ENCODE measurements around the gene TP53BP1.
A peak's percentile ranks its signal among the peaks of the same experiment; 100 is the strongest.

Gene TP53BP1

DNA sequence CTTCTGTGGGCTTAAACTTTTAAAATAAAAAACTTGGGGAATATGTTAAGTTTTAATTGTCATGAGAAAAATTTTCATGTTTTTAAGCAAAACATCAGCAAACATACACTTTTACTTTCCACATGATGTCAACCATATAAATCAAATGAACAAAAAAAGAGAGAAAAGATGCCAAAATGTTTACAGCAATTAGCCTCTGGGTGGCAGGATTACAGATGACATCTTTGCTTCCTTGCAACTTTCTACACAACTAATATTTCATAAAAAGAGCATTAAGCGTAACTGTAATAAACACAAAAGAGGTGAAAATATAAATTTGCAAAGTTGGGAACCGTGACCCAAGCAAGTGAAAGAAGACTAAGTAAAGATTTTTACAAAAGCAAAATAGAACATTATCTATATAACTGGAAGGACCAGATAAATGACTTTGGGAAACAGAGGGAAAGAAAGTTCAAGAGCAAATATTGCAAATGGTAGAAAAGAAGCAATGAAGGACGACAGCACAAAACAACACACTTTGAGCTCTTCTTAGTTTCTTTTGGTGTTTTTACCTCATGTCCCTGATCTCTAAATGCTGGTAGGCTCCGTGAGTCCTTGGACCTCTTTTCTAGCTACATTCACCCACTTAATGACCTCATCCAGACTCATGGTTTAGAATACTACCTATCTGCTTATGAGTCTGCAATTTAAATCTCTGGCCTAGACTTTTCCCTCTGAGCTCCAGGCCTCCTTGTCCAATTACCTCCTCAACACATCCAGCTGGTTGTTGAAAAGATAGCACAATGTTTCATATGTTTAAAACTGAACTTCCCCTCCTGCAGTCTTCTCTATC, 9.4 kb downstream of the TP53BP1 start:
- H3K9ac ChIP-seq (ENCODE audit: low read length): no peak overlapping the region
- no peak overlapping the region for H3K27ac ChIP-seq (ENCODE audit: low read depth, low read length)
- no peaks in the 10 kb centered on the region for H3K9me3 ChIP-seq (ENCODE audit: low read length)
- H3K4me3 ChIP-seq (ENCODE audit: low read depth in 1 of 2, low read length in 2 of 2): no peak overlapping the region
- no peaks in the 10 kb centered on the region for H3K4me1 ChIP-seq (ENCODE audit: insufficient read depth, low read length)
- no peaks in the 10 kb centered on the region for H3K27me3 ChIP-seq (ENCODE audit: control insufficient read depth in 1 of 2, insufficient read depth in 2 of 2, low read length in 2 of 2)
- H3K36me3 ChIP-seq (ENCODE audit: insufficient read depth, low read length): peaks cover 43% of the 10 kb centered on the region

DNA sequence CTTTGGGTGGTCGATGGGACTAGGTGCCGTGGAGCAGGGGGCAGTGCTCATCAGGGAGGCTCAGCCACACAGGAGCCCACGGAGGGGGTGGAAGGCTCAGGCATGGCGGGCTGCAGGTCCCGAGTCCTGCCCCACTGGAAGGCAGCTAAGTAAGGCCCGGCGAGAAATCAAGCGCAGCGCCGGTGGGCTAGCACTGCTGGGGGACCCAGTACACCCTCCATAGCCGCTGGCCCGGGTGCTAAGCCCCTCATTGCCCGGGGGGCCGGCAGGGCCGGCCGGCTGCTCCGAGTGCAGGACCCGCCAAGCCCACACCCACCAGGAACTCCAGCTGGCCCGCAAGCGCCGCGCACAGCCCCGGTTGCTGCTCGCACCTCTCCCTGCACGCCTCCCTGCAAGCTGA, 19.1 kb downstream of the TP53BP1 start:
- no peak overlapping the region for H3K4me3 ChIP-seq (ENCODE audit: low read depth in 1 of 2, low read length in 2 of 2)
- H3K36me3 ChIP-seq (ENCODE audit: insufficient read depth, low read length): peaks cover 72% of the 10 kb centered on the region
- H3K27me3 ChIP-seq (ENCODE audit: control insufficient read depth in 1 of 2, insufficient read depth in 2 of 2, low read length in 2 of 2): no peaks in the 10 kb centered on the region
- no peaks in the 10 kb centered on the region for H3K4me1 ChIP-seq (ENCODE audit: insufficient read depth, low read length)
- no peaks in the 10 kb centered on the region for H3K9me3 ChIP-seq (ENCODE audit: low read length)
- no peak overlapping the region for H3K9ac ChIP-seq (ENCODE audit: low read length)
- no peak overlapping the region for H3K27ac ChIP-seq (ENCODE audit: low read depth, low read length)

DNA sequence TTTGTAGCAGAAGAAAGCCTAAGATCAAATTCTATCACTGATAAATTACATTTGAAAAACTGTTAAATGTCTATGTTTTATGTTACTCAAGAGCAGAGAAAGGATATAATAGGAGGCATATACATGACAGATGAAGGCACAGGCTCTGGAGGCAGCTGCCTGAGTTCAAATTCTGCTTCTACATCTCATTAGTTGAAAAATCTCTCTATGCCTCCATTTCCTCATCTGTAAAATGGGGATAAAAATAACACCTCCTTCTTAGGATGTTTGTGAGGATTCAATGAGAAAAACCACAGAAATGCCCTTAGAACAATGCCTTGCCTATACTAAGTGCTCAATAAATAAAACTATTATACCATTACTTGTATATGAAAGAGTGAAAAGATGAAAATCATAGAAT, 21.0 kb downstream of the TP53BP1 start:
- no peaks in the 10 kb centered on the region for H3K9me3 ChIP-seq (ENCODE audit: low read length)
- no peaks in the 10 kb centered on the region for H3K4me1 ChIP-seq (ENCODE audit: insufficient read depth, low read length)
- no peak overlapping the region for H3K9ac ChIP-seq (ENCODE audit: low read length)
- H3K36me3 ChIP-seq (ENCODE audit: insufficient read depth, low read length): peaks cover 65% of the 10 kb centered on the region
- no peak overlapping the region for H3K27ac ChIP-seq (ENCODE audit: low read depth, low read length)
- H3K27me3 ChIP-seq (ENCODE audit: control insufficient read depth in 1 of 2, insufficient read depth in 2 of 2, low read length in 2 of 2): no peaks in the 10 kb centered on the region
- H3K4me3 ChIP-seq (ENCODE audit: low read depth in 1 of 2, low read length in 2 of 2): no peak overlapping the region

DNA sequence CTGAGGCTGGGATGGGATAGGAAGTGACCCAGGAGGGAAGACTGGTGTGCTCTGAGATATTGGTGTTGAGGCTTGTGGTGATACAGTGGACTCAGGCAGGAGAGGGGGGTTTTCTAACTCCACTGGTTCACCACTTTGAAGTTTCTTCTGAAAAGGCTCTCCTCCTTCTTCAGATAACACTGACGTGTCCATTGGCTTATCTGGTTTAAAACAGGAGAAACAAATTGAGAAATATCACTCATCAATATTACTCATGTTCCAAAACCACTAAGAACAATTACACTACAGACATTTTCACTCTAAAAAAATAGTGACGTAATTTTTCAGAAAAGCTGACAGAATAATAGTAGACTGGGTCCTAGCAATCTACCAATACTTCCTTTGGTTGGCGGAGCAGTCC, 23.1 kb downstream of the TP53BP1 start:
- peaks cover 53% of the 10 kb centered on the region for H3K36me3 ChIP-seq (ENCODE audit: insufficient read depth, low read length)
- H3K9ac ChIP-seq (ENCODE audit: low read length): no peak overlapping the region
- no peaks in the 10 kb centered on the region for H3K9me3 ChIP-seq (ENCODE audit: low read length)
- no peaks in the 10 kb centered on the region for H3K4me1 ChIP-seq (ENCODE audit: insufficient read depth, low read length)
- no peak overlapping the region for H3K4me3 ChIP-seq (ENCODE audit: low read depth in 1 of 2, low read length in 2 of 2)
- H3K27me3 ChIP-seq (ENCODE audit: control insufficient read depth in 1 of 2, insufficient read depth in 2 of 2, low read length in 2 of 2): no peaks in the 10 kb centered on the region
- H3K27ac ChIP-seq (ENCODE audit: low read depth, low read length): no peak overlapping the region

DNA sequence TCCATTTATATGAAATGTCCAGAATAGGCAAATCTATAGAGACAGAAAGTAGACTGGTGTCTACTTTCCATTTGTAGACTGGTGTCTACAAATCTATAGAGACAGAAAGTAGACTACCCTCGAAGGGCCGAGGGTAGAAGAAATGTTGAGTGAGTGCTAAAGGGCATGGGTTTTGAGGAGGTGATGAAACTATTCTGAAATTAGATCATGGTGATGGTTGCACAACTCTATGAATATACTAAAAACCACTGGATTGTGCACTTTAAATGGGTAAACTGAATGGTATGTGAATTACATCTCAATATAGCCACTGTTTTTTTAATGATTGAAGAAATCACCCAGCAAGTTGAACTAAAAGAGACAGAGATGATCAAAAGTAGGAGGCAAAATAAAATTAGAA, 27.9 kb downstream of the TP53BP1 start:
- peaks cover 45% of the 10 kb centered on the region for H3K36me3 ChIP-seq (ENCODE audit: insufficient read depth, low read length)
- H3K9me3 ChIP-seq (ENCODE audit: low read length): no peaks in the 10 kb centered on the region
- no peak overlapping the region for H3K9ac ChIP-seq (ENCODE audit: low read length)
- no peak overlapping the region for H3K27ac ChIP-seq (ENCODE audit: low read depth, low read length)
- no peak overlapping the region for H3K4me3 ChIP-seq (ENCODE audit: low read depth in 1 of 2, low read length in 2 of 2)
- H3K27me3 ChIP-seq (ENCODE audit: control insufficient read depth in 1 of 2, insufficient read depth in 2 of 2, low read length in 2 of 2): no peaks in the 10 kb centered on the region
- no peaks in the 10 kb centered on the region for H3K4me1 ChIP-seq (ENCODE audit: insufficient read depth, low read length)

DNA sequence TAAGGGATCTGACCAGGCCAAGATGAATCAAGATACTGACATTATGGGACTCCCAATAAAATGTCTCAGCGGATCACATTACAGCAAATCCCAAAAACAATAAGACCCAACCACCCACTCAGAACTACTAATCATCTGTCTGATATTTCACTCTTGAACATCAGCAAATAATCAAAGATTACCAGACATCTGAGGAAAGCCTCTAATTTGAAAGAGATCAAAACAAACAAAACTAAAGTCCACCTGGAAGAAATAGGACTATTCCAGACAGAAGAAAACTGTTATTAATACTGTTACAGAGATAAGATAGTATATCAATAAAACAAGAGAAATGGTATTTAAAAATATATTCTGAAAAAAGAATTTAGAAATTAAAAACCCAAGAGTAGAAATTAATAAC, 29.0 kb downstream of the TP53BP1 start:
- Histone ChIP-seq H3K4me1 (ENCODE audit: insufficient read depth, low read length) (no peaks in the 10 kb centered on the region), H3K36me3 (ENCODE audit: insufficient read depth, low read length) (peaks cover 37% of the 10 kb centered on the region), H3K9me3 (ENCODE audit: low read length) (no peaks in the 10 kb centered on the region), H3K4me3 (ENCODE audit: low read depth in 1 of 2, low read length in 2 of 2) (no peak overlapping the region), H3K27me3 (ENCODE audit: control insufficient read depth in 1 of 2, insufficient read depth in 2 of 2, low read length in 2 of 2) (no peaks in the 10 kb centered on the region), H3K27ac (ENCODE audit: low read depth, low read length) (no peak overlapping the region), H3K9ac (ENCODE audit: low read length) (no peak overlapping the region)

DNA sequence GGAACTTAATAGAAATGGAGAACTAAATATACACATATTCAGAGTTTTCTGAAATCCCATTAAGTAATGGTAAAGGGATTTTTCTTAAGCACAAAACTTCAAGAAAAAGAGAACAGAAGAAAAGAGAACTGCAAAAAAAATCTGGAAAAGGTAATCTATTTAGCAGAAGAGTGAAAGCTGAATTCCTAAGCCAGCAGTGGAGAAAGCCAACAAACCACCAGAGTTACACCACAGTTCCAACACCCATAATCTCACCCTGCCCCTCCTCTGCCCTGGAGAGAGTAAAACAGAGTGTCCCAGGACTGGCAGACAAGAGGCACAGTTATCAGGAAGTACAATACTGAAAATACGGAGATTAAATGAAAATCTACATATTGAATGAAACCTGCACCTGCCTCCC, 29.4 kb downstream of the TP53BP1 start:
- no peaks in the 10 kb centered on the region for H3K9me3 ChIP-seq (ENCODE audit: low read length)
- H3K36me3 ChIP-seq (ENCODE audit: insufficient read depth, low read length): peaks cover 38% of the 10 kb centered on the region
- H3K27me3 ChIP-seq (ENCODE audit: control insufficient read depth in 1 of 2, insufficient read depth in 2 of 2, low read length in 2 of 2): no peaks in the 10 kb centered on the region
- no peaks in the 10 kb centered on the region for H3K4me1 ChIP-seq (ENCODE audit: insufficient read depth, low read length)
- H3K9ac ChIP-seq (ENCODE audit: low read length): no peak overlapping the region
- H3K27ac ChIP-seq (ENCODE audit: low read depth, low read length): no peak overlapping the region
- H3K4me3 ChIP-seq (ENCODE audit: low read depth in 1 of 2, low read length in 2 of 2): no peak overlapping the region

DNA sequence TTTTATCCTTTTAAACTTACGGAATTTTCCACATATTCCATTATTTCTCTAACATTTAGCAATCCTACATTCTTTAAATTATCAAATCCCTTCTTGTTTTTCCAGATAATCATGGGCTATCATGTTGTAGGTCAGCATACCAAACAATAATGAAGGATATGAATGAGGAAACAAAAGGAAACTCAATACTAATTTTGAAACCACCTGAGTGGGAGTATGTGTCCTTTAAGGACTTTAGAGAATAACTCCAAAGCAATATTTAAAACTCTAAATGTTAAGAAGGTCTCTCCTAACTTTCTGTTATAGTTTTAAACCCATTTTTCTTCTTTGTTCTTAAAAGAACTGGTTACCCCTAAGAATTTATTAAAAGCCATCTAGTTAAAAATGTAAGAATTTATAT, 43.0 kb downstream of the TP53BP1 start:
- no peak overlapping the region for H3K9ac ChIP-seq (ENCODE audit: low read length)
- no peaks in the 10 kb centered on the region for H3K27me3 ChIP-seq (ENCODE audit: control insufficient read depth in 1 of 2, insufficient read depth in 2 of 2, low read length in 2 of 2)
- H3K4me1 ChIP-seq (ENCODE audit: insufficient read depth, low read length): no peaks in the 10 kb centered on the region
- no peaks in the 10 kb centered on the region for H3K9me3 ChIP-seq (ENCODE audit: low read length)
- no peak overlapping the region for H3K4me3 ChIP-seq (ENCODE audit: low read depth in 1 of 2, low read length in 2 of 2)
- no peak overlapping the region for H3K27ac ChIP-seq (ENCODE audit: low read depth, low read length)
- H3K36me3 ChIP-seq (ENCODE audit: insufficient read depth, low read length): peaks cover 21% of the 10 kb centered on the region

DNA sequence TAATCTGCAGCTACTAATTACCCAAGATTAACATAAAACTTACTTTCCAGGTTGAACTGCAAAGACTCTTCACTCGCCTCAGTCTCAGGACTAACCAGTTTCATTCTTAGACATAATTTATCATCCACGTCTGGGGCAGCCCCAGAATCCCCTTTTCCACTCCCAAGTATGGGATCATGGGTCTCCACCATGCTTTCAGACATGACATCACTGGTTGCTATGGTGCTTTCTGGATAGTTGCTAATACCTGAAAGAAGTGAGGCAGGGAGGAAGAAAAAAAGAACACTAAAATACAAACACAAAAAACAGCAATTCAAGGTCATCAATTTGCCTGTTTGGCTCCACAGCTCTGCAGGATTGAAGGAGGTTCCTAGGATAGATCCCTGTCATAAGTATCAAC, 46.6 kb downstream of the TP53BP1 start:
- H3K27me3 ChIP-seq (ENCODE audit: control insufficient read depth in 1 of 2, insufficient read depth in 2 of 2, low read length in 2 of 2): no peaks in the 10 kb centered on the region
- H3K9ac ChIP-seq (ENCODE audit: low read length): no peak overlapping the region
- peaks cover 36% of the 10 kb centered on the region for H3K36me3 ChIP-seq (ENCODE audit: insufficient read depth, low read length)
- no peak overlapping the region for H3K4me3 ChIP-seq (ENCODE audit: low read depth in 1 of 2, low read length in 2 of 2)
- H3K27ac ChIP-seq (ENCODE audit: low read depth, low read length): no peak overlapping the region
- H3K9me3 ChIP-seq (ENCODE audit: low read length): no peaks in the 10 kb centered on the region
- no peaks in the 10 kb centered on the region for H3K4me1 ChIP-seq (ENCODE audit: insufficient read depth, low read length)

DNA sequence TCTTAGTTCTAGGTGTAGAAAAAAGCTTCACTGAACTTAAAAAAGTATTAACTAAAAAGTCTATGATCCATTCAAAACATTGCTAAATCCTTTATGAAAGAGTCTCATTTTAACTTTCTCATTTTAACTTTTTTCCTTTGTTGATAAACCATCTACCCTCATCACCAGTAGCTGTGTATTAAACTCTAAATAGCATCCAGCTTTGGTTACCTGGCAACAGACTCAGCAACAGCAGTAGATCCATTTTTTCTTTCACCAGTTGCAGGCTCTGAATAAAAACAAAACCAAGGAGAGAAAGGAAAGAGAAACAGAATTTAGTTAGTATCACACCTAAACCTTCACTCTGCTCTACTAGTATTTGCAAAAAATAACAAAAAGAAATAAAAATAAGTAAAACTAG, 51.6 kb downstream of the TP53BP1 start:
- Histone ChIP-seq H3K9me3 (ENCODE audit: low read length) (no peaks in the 10 kb centered on the region), H3K9ac (ENCODE audit: low read length) (no peak overlapping the region), H3K27ac (ENCODE audit: low read depth, low read length) (peak overlapping the region; percentile 37), H3K36me3 (ENCODE audit: insufficient read depth, low read length) (peaks cover 41% of the 10 kb centered on the region), H3K27me3 (ENCODE audit: control insufficient read depth in 1 of 2, insufficient read depth in 2 of 2, low read length in 2 of 2) (no peaks in the 10 kb centered on the region), H3K4me1 (ENCODE audit: insufficient read depth, low read length) (peaks cover 8% of the 10 kb centered on the region), H3K4me3 (ENCODE audit: low read depth in 1 of 2, low read length in 2 of 2) (no peak overlapping the region)

DNA sequence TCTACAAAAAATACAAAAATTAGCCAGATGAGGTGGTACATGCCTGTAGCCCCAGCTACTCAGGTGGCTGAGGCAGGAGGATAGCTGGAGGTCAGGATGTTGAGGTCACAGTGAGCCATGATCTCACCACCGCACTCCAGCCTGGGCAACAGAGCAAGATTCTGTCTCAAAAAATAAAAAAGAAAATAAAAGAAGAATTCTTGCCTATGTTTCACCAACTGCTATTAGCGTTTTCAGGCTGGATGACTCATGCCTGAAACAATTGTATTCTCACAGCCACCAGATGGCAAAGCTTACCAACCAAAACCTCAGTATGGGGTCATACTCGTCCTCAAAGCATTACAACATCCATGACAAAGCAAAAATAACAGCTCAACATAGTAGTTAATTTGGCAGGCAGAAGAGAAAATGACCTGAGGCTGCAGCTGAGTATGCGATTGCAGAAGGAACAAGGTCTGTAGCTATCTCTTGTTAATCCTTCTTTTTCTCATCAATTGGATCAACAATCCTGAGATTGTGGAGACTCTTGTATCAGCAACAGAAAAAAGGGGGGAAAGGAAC, 52.2 kb downstream of the TP53BP1 start:
- Histone ChIP-seq H3K4me3 (ENCODE audit: low read depth in 1 of 2, low read length in 2 of 2) (no peak overlapping the region), H3K36me3 (ENCODE audit: insufficient read depth, low read length) (peaks cover 38% of the 10 kb centered on the region), H3K4me1 (ENCODE audit: insufficient read depth, low read length) (peaks cover 8% of the 10 kb centered on the region), H3K27me3 (ENCODE audit: control insufficient read depth in 1 of 2, insufficient read depth in 2 of 2, low read length in 2 of 2) (no peaks in the 10 kb centered on the region), H3K9me3 (ENCODE audit: low read length) (no peaks in the 10 kb centered on the region), H3K9ac (ENCODE audit: low read length) (no peak overlapping the region), H3K27ac (ENCODE audit: low read depth, low read length) (peak overlapping the region; percentile 37)

DNA sequence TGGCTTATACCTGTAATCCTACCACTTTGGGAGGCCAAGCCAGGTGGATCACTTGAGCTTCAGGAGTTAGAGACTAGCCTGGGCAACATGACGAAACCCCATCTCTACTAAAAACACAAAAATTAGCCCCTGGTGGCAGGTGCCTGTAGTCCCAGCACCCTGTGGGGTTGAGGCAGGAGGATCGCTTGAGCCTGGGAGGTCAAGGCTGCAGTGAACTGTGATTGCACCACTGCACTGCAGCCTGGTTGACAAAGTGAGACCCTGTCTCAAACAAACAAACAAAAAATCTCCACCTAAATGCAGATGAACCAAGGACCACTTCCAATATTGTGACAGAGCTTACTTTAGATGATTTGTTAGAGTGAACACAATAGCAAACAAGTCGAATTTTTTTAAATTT, 53.7 kb downstream of the TP53BP1 start:
- Histone ChIP-seq H3K27me3 (ENCODE audit: control insufficient read depth in 1 of 2, insufficient read depth in 2 of 2, low read length in 2 of 2) (no peaks in the 10 kb centered on the region), H3K4me1 (ENCODE audit: insufficient read depth, low read length) (peaks cover 8% of the 10 kb centered on the region), H3K9ac (ENCODE audit: low read length) (no peak overlapping the region), H3K36me3 (ENCODE audit: insufficient read depth, low read length) (peaks cover 24% of the 10 kb centered on the region), H3K4me3 (ENCODE audit: low read depth in 1 of 2, low read length in 2 of 2) (no peak overlapping the region), H3K9me3 (ENCODE audit: low read length) (no peaks in the 10 kb centered on the region), H3K27ac (ENCODE audit: low read depth, low read length) (no peak overlapping the region)

Data from muscle layer of colon (tissue), 2 donors.